NCI-H226 (cell line): Measurements from ENCODE around the gene EXOC7.

Experiments
- DNase-seq: peaks from one replicate; pipeline ENCODE4 v3.0.0-alpha.2; 2015

The EXOC7 gene

DNA sequence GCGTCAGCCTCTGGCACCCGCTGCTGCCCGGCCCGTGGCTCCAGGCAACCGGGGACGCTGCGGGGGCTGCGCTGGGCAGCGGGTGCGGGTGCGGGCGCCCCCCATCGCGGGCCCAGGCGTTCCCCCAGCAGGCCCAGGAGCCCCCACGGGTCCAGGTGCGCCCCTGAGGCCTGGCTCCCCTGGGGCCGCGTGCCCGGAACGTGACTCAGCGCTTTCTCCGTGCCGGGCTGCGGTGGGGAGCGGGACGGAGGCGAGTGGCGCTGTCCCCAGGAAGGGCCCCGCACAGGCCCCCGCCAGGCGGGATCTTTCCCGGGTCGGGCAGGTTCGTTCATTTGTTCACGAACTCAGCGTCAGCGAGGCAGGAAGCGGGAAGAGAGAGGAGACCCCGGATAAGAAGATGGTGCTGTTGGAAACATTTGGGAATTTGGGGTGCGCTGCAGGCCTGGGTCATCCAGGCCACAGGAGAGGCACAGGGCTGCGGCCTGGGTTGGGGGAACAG is 18.4 kb upstream of the EXOC7 start:
- DNase-seq: no peak

DNA sequence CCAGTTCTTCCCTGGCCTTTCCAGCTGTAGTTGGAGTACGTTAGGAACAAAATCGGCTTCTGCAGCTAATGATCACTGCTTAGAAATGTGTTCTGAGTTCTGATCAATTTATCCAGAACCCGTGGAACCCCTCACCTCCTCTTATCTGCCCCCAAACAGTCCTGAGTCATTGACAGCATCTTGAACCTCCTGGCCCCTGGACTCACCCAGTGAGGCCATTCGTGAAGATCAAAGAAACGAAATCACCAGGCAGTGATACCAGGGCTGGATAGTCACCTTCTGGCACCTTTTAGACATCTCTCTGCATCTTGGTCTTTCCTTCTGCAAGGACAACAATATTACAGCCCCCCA is 17.0 kb upstream of the EXOC7 start:
- no peak for DNase-seq

- DNase-seq: no peak
These were observed 16.1 kb upstream of the EXOC7 start for GRCh38 chr17:76119409-76120371.

- DNase-seq: no peak
These were observed 11.7 kb upstream of the EXOC7 start for GRCh38 chr17:76115138-76115754.

DNA sequence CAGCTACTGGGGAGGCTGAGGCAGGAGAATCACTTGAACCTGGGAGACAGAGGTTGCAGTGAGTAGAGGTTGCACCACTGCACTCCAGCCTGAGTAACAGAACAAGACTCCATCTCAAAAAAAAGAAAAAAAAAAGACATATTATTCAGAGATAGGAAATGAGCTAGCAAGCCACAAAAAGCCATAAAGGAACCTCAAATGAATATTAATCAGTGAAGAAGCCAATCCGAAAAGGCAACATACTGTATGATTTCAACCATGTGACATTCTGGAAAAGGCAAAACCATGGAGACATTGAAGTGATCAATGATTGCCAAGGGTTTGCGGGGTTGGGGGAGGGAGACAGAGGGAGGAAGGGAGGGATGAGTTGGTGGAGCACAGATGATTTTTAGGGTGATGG is 8.4 kb upstream of the EXOC7 start:
- DNase-seq: no peak

GRCh38 chr17:76107509-76107908 is 3.9 kb upstream of the EXOC7 start:
- DNase-seq: no peak

DNA sequence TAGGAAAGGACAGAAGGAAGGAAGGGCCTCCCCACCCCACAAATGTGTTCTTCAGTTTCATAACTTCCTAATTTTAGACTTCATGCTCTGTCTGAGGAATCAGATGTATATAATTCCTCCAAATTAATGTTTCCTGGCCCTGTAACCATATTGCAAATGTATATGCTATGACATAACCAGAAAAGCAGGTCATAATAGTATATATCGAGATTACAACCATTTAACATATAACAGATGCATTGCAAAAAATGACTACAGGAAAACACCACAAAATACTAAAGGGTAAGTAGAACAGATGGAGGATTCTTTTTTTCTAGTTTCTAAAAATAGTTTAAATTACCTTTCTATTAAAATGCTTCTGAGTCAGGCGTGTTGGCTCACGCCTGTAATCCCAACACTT is 3.1 kb upstream of the EXOC7 start:
- no peak for DNase-seq

GRCh38 chr17:76104896-76105231 is 1.3 kb upstream of the EXOC7 start:
- no peak for DNase-seq

- no peak for DNase-seq
These were observed 731 bp upstream of the EXOC7 start for GRCh38 chr17:76104140-76104895.

- DNase-seq: no peak
These were observed 678 bp downstream of the EXOC7 start for GRCh38 chr17:76102944-76103273.

- DNase-seq: no peak
These were observed 5.8 kb downstream of the EXOC7 start for GRCh38 chr17:76097716-76098295.

DNA sequence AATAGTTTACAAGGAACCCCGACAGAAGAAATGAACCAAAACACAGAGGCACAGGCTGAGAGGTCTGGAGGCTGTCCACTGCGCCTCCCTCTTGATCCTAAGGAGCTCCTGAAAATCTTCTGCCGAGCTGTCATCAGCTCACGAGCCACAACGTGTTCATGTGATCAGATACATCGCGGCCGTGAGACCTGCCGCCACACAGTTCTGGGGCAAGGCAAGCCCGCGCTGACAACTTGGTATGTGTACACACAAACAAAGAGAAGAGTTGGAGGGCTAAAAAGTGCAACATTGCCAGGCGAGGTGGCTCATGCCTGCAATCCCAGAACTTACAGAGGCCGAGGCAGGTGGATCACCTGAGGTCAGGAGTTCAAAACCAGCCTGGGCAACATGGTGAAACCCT is 7.6 kb downstream of the EXOC7 start:
- DNase-seq: no peak

DNA sequence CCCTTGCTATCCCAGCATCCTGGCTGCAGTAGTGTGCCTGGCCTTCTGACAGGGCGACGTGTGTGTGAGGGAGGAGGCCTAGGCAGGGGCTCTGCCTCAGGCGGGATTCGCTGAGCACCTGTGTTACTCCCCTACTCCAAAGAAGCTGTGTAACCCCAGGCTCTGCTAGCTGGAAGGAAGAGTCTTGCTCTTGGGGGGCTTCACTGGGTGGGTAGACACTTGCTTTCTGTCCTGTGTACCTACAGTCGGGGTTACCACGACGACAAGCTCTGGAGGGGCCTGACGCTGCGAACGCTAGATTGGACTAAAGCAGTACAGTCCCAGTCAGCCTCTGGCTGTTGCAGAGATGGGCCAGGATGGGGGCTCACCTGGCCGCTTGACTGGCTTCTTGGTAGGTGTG is 9.5 kb downstream of the EXOC7 start:
- no peak for DNase-seq

GRCh38 chr17:76092526-76093413 is 10.8 kb downstream of the EXOC7 start:
- no peak for DNase-seq

GRCh38 chr17:76091526-76092286 is 11.9 kb downstream of the EXOC7 start:
- DNase-seq: no peak

- no peak for DNase-seq
These were observed 13.0 kb downstream of the EXOC7 start for GRCh38 chr17:76090517-76091129.

DNA sequence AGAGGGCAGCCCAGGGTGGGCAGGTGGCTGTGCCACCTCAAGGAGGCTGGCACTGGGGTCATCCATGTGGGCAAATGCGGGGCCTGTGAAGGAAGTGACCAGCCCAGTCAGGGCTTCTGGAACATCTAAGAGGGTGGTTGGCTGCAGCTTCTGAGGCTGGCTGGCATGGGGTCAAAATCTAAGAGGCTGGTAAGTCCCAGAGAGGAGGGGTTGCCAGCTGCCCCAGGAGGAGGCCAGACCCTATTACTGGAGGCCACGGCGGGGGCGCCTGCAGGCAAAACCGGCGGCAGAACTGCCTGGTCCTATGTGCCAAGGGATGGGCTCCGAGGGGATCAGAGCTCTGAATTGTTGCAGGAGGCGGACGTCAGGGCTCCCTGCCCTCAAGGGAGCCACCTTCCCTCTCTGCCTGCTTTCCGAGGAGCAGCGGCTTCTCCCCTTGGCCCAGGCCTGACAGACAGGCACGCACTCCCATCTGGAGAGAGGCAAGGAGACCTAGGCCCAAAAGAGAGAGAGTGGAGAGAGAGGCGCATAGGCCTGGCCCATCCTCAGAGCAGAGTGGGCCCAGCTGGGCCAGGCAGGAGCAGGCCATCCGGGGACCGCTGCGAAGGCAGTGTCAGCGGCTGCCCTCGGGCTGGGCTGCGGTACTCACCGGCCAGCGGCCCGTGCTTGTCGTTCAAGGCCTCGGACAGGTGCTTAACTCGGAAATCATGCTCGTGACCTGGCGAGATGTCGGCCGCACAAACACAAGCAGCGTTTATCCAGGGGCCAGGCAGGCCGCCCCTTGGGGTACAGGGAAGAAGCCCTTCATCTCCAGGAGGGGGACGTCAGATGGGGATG is 13.7 kb downstream of the EXOC7 start:
- no peak for DNase-seq

DNA sequence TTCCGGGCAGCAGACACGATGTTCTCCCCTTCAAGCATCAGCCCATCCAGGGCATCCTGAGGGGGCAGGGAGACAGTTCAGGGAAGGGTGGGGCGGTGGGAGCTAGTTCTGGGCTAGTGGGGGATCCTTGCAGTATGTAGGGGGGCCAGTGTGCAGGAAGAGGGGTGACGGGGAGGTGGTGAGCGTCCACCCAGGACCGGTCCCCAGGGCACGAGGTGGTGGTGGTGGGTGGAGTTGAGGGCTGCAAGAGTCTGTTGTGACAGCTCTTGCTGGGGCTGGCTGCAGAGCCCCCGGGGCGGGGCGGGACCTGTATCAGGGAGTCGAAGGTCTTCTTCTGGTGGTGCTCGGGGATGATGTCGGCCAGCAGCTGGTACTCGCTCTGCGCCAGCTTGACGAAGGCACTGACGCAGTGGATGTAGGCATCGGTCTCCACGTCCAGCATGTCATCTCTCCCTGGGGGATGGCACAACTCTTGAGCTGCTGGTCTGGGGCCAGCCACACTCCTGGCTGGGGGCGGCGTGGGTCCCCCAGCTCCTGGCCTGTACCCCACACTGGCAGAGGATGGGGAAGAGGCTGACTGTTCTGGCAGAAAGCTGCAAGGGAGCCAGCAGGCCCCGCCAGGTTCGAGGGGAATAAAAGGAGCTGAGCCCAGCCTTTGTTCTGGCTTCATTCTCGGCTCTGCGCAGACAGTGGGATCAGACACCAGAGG is 14.6 kb downstream of the EXOC7 start:
- no peak for DNase-seq

DNA sequence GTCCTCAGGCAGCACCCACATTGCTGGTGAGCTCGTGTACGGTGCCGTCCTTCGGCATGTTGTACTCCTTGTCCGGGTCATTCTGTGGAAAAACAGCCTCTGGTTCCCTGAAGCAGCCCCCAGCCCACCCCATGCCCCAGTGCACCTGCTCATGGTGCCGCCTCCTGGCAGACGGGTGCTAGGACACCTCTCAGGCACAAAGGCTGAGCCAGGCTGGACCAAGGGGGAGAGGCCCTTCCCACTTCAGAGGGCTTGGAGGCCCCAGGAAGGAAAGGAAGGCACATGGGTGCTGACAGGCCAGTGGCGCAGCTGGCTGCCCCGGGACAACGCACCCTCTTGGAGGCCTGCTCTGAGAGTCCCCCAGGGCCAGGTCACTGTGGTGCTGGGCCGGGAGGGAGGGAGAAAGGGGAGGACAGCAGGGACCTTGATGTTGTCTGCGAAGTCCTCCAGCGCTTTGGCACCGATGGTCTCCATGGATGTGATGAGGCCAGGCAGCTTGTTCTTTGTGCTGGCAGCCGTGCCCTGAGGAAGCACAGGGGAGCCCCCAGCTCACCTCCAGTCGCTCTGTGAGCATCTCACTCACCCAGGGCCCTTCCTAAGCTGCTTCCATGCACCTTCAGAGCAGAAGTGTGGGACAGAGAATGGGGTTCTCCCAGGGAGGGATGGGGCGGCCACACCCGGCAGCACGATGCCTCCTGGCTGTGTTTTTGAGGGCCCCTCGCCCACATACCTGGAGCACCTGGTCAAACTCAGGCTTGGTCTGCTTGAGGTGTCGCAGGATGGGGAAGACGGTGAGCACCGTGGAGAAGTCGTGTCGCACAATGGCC is 15.3 kb downstream of the EXOC7 start:
- no peak for DNase-seq
